H1 (cell line): Measurements from ENCODE around the gene FCRL2. TPM values are rescaled to one million over a fixed set of nuclear protein-coding genes. Genes with fewer than 3 reads are reported as not detected.

ENCODE experiments used
- CTCF ChIA-PET: fragments of 300-600 bp; sonication (Branson Sonifier 250); formaldehyde crosslinking; loops from one replicate; lab custom pipeline; 2021; ENCODE audit not compliant: partially characterized antibody; lab: Charles Lee
- POLR2A ChIA-PET: fragments of 300-600 bp; sonication (Branson Sonifier 250); formaldehyde crosslinking; loops from one replicate; lab custom pipeline; 2021; ENCODE audit warnings: inconsistent platforms; ENCODE audit not compliant: partially characterized antibody; lab: Charles Lee
- DNase-seq, 2 experiments: peaks; one replicate each; pipeline versions ENCODE4 v3.0.0 to v3.0.0-alpha.2; 2010 to 2022; ENCODE audit warnings: low spot score in 2 of 2, low read depth in 1 of 2, mixed read lengths in 1 of 2
- FAIRE-seq: peaks from 2 replicates; lab custom pipeline; 2011; peaks lifted over from hg19 to GRCh38; lab: Jason Lieb, UNC
- H2AFZ ChIP-seq: 2 replicates; pipeline ENCODE4 v1.8.1; 2012; ENCODE audit warnings: low read length, inconsistent platforms
- H2AK5ac ChIP-seq: 2 replicates; pipeline ENCODE4 v1.6.1; 2013; ENCODE audit warnings: low read depth, low read length
- H2BK120ac ChIP-seq: replicated peaks from 2 replicates; pipeline ENCODE3; 2013; ENCODE audit warnings: low read depth, low read length, inconsistent platforms
- H2BK12ac ChIP-seq: 2 replicates; pipeline ENCODE4 v1.6.1; 2013; ENCODE audit warnings: low read depth, low read length
- H2BK15ac ChIP-seq: 2 replicates; pipeline ENCODE4 v1.6.1; 2013; ENCODE audit warnings: low read length
- H2BK20ac ChIP-seq: 2 replicates; pipeline ENCODE4 v1.6.1; 2013; ENCODE audit warnings: low read length
- H2BK5ac ChIP-seq: 2 replicates; pipeline ENCODE4 v1.6.1; 2013; ENCODE audit warnings: low read depth, low read length
- H3K14ac ChIP-seq: 2 replicates; pipeline ENCODE4 v1.6.1; 2013; ENCODE audit warnings: inconsistent platforms; ENCODE audit not compliant: insufficient read length
- H3K18ac ChIP-seq: 2 replicates; pipeline ENCODE4 v1.6.1; 2013; ENCODE audit warnings: low read length; ENCODE audit errors: extremely low read depth
- H3K23ac ChIP-seq: 2 replicates; pipeline ENCODE4 v1.6.1; 2013; ENCODE audit warnings: inconsistent platforms; ENCODE audit not compliant: insufficient read length
- H3K23me2 ChIP-seq: 2 replicates; pipeline ENCODE4 v1.6.1; 2013; ENCODE audit warnings: low read depth, low read length
- H3K27ac ChIP-seq: 2 replicates; pipeline ENCODE4 v1.6.1; 2011; ENCODE audit warnings: low read depth, low read length, inconsistent platforms
- H3K27me3 ChIP-seq, 4 experiments: replicated peaks in 1 of 4; 1 replicate in 1 of 4; 2 replicates in 3 of 4; pipeline versions ENCODE4 v1.6.1 to v1.8.1; 2011 to 2013; ENCODE audit warnings: low read length in 3 of 4, mild to moderate bottlenecking in 3 of 4, inconsistent platforms in 2 of 4, mixed read lengths in 2 of 4, moderate library complexity in 1 of 4; ENCODE audit not compliant: control insufficient read depth in 3 of 4, insufficient read depth in 3 of 4; ENCODE audit errors: extremely low read depth in 1 of 4
- H3K36me3 ChIP-seq, 4 experiments: 2 replicates each; pipeline versions ENCODE4 v1.6.1 to v1.8.1; 2011 to 2013; ENCODE audit warnings: mild to moderate bottlenecking in 4 of 4, low read length in 3 of 4, moderate library complexity in 2 of 4, control low read depth in 1 of 4, inconsistent platforms in 1 of 4; ENCODE audit not compliant: insufficient read depth in 4 of 4, control insufficient read depth in 2 of 4
- H3K4ac ChIP-seq: replicated peaks from 2 replicates; pipeline ENCODE3; 2013; ENCODE audit warnings: low read length, low read depth, mixed read lengths, inconsistent platforms; ENCODE audit not compliant: insufficient read length
- H3K4me1 ChIP-seq, 4 experiments: replicated peaks in 1 of 4; 1 replicate in 1 of 4; 2 replicates in 3 of 4; pipeline versions ENCODE4 v1.6.1 to v1.8.1; 2011 to 2013; ENCODE audit warnings: low read length in 3 of 4, inconsistent platforms in 2 of 4, mixed read lengths in 1 of 4; ENCODE audit not compliant: insufficient read depth in 4 of 4, control insufficient read depth in 3 of 4
- H3K4me2 ChIP-seq, 2 experiments: 2 replicates each; pipeline versions ENCODE4 v1.6.1 to v1.8.1; 2011 to 2013; ENCODE audit warnings: low read depth in 2 of 2, low read length in 2 of 2, control low read depth in 1 of 2, inconsistent platforms in 1 of 2, mild to moderate bottlenecking in 1 of 2; ENCODE audit not compliant: insufficient read depth in 1 of 2
- H3K4me3 ChIP-seq, 4 experiments: fragments of 200-600, 300-600 bp in 1 of 4; sonication (generic), shearing (Covaris generic), sonication (Bioruptor Twin) in 1 of 4; 2 replicates each; pipeline versions ENCODE4 v1.5.1 to v1.8.1; 2011 to 2016; ENCODE audit warnings: low read length in 4 of 4, low read depth in 3 of 4, control low read depth in 2 of 4, inconsistent platforms in 2 of 4, mild to moderate bottlenecking in 2 of 4, mixed read lengths in 1 of 4, moderate library complexity in 1 of 4; ENCODE audit not compliant: insufficient read depth in 2 of 4; ENCODE audit errors: extremely low read depth in 1 of 4
- H3K56ac ChIP-seq: replicated peaks from 2 replicates; pipeline ENCODE3; 2013; ENCODE audit warnings: low read depth, mild to moderate bottlenecking, mixed read lengths, low read length, inconsistent platforms; ENCODE audit not compliant: insufficient read length
- H3K79me1 ChIP-seq: 2 replicates; pipeline ENCODE4 v1.6.1; 2013; ENCODE audit warnings: low read depth, low read length, control low read depth
- H3K79me2 ChIP-seq, 2 experiments: 2 replicates each; pipeline versions ENCODE4 v1.6.1 to v1.8.1; 2012 to 2013; ENCODE audit warnings: low read length in 2 of 2, mild to moderate bottlenecking in 2 of 2, inconsistent platforms in 1 of 2; ENCODE audit not compliant: insufficient read depth in 2 of 2, control insufficient read depth in 1 of 2
- H3K9ac ChIP-seq, 4 experiments: replicated peaks in 1 of 4; 1 replicate in 1 of 4; 2 replicates in 3 of 4; pipeline versions ENCODE4 v1.6.1 to v1.8.1; 2011 to 2013; ENCODE audit warnings: low read depth in 3 of 4, low read length in 3 of 4, control low read depth in 2 of 4, mild to moderate bottlenecking in 2 of 4, moderate library complexity in 2 of 4, inconsistent platforms in 1 of 4; ENCODE audit errors: extremely low read depth in 1 of 4
- H3K9me3 ChIP-seq, 2 experiments: 2 replicates each; pipeline versions ENCODE4 v1.6.1 to v1.8.1; 2012 to 2013; ENCODE audit warnings: mild to moderate bottlenecking in 2 of 2, moderate library complexity in 2 of 2, control low read depth in 1 of 2, inconsistent platforms in 1 of 2, low read depth in 1 of 2, low read length in 1 of 2, mixed read lengths in 1 of 2; ENCODE audit not compliant: insufficient read depth in 2 of 2
- H4K20me1 ChIP-seq, 2 experiments: replicated peaks in 1 of 2; 2 replicates each; pipeline versions ENCODE3 to v1.8.1; 2011 to 2013; ENCODE audit warnings: inconsistent platforms in 2 of 2, low read length in 2 of 2, mild to moderate bottlenecking in 1 of 2; ENCODE audit not compliant: insufficient read depth in 2 of 2, control insufficient read depth in 1 of 2
- H4K5ac ChIP-seq: 2 replicates; pipeline ENCODE4 v1.6.1; 2013; ENCODE audit warnings: low read length, low read depth, mixed read lengths, inconsistent platforms; ENCODE audit not compliant: insufficient read length
- H4K8ac ChIP-seq: 2 replicates; pipeline ENCODE4 v1.8.0; 2013; ENCODE audit warnings: mild to moderate bottlenecking, moderate library complexity, low read length, inconsistent platforms; ENCODE audit not compliant: insufficient read depth; ENCODE audit errors: extremely low read depth
- H4K91ac ChIP-seq: replicated peaks from 2 replicates; pipeline ENCODE3; 2013; ENCODE audit warnings: low read length, mixed read lengths, inconsistent platforms; ENCODE audit not compliant: insufficient read length
- ATF2 ChIP-seq: IDR thresholded peaks from 2 replicates; pipeline ENCODE4 v1.6.1; 2012; ENCODE audit warnings: low read length, inconsistent platforms
- CEBPB ChIP-seq: IDR thresholded peaks from 2 replicates; pipeline ENCODE4 v1.6.1; 2012; ENCODE audit warnings: low read depth, low read length
- EGR1 ChIP-seq: IDR thresholded peaks from 2 replicates; pipeline ENCODE4 v1.6.1; 2011; ENCODE audit warnings: low read depth, low read length, borderline replicate concordance
- JUN ChIP-seq: IDR thresholded peaks from 2 replicates; pipeline ENCODE4 v1.6.1; 2011; ENCODE audit warnings: low read depth, mild to moderate bottlenecking, improper control_type of control experiment, low read length
- JUND ChIP-seq: IDR thresholded peaks from 2 replicates; pipeline ENCODE4 v1.6.1; 2011; ENCODE audit warnings: mild to moderate bottlenecking, improper control_type of control experiment, low read length
- RBBP5 ChIP-seq: IDR thresholded peaks from 2 replicates; pipeline ENCODE4 v1.7.1; 2012; ENCODE audit warnings: low read depth, mild to moderate bottlenecking, inconsistent platforms, low read length, moderate library complexity, borderline replicate concordance
- RNF2 ChIP-seq: fragments of 200-900, 300-1000 bp; sonication (generic); IDR thresholded peaks from 2 replicates; pipeline ENCODE4 v1.7.1; 2016; ENCODE audit warnings: borderline replicate concordance, low read depth, mild to moderate bottlenecking, antibody characterized with exemption, low read length; ENCODE audit not compliant: poor library complexity, severe bottlenecking; ENCODE audit errors: missing control alignments
- SIRT6 ChIP-seq: IDR thresholded peaks from one replicate; pipeline ENCODE4 v1.7.1; 2012; ENCODE audit warnings: low read length, inconsistent platforms
- WGBS, 2 experiments: shearing (Covaris generic) in 1 of 2; methylation state at CpG; one replicate each; pipeline versions ENCODE4 v1.1.6 to v1.1.7; 2013 to 2015; ENCODE audit warnings: low lambda C conversion rate in 2 of 2, mixed read lengths in 2 of 2, inconsistent platforms in 1 of 2, low coverage in 1 of 2, missing lambda C conversion rate in 1 of 2; ENCODE audit not compliant: insufficient replicate concordance in 2 of 2, insufficient coverage in 1 of 2, insufficient read length in 1 of 2; ENCODE audit errors: extremely low coverage in 1 of 2, missing lambda C conversion rate in 1 of 2; 5-methylcytosine and 5-hydroxymethylcytosine counted together
- polyA plus RNA-seq, 7 experiments: library from polyadenylated mRNA; depleted of rRNA in 3 of 7; stranded (reverse) in 5 of 7; unstranded in 2 of 7; fragments of >200 nt in 5 of 7; fragments of 200-250 nt in 2 of 7; gene quantifications; 1 replicate in 5 of 7; 2 replicates in 1 of 7; 4 replicates in 1 of 7; pipeline versions ENCODE4 v1.2.1 to v1.2.3, GENCODE V29; 2011 to 2013; ENCODE audit warnings: missing spikeins in 2 of 7, mixed read lengths in 2 of 7
- total RNA-seq: library from RNA; stranded (reverse); fragmentation: NEBNext Ultra II Directional; extraction: Animal tissue kit (Norgen Biotek cat#: 25700); gene quantifications from 2 replicates; pipeline ENCODE4 v1.2.1, GENCODE V29; 2021
- TF ChIP-seq, protein P1 (sequence below): IDR thresholded peaks from 2 replicates; pipeline ENCODE4 v1.6.1; 2011; ENCODE audit warnings: low read length, improper control_type of control experiment

Gene FCRL2
- total and polyA plus RNA-seq, 2 of the 8 experiments (the other 6 are each of a cell fraction or from before 2014, with no cell fraction given) = not detected

DNA sequence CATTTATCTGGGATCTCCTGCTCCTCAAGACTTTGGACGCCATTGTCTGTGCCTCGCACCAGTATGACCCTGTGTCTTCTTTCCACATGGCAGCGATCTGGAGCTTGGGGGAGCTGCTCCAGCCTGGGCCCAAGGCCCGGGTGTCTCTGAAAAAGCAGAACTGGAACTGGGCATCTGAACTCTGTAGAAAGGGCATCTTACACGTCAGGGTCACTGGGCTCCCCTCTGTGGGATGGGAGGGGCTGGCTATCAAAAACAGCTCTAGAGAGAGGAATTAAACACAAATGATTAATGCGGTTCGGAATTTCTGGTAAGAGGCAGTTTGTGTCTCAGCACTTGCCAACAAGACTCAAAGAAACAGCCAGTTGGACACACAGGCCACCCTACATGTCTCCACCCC lies 26.9 kb upstream of the FCRL2 start:
- Histone ChIP-seq H3K36me3 (no peaks in the 10 kb centered on the region), H3K9ac (no peak overlapping the region), H3K27me3 (no peaks in the 10 kb centered on the region), H3K56ac (no peak overlapping the region), H3K4me2 (no peak overlapping the region), H2BK15ac (no peak overlapping the region), H4K5ac (no peak overlapping the region), H3K14ac (no peak overlapping the region), H3K9me3 (no peaks in the 10 kb centered on the region), H2AFZ (no peak overlapping the region), H3K23ac (no peak overlapping the region), H2BK20ac (no peak overlapping the region), H3K18ac (no peak overlapping the region), H3K4ac (no peak overlapping the region), H3K79me2 (no peaks in the 10 kb centered on the region), H4K91ac (no peak overlapping the region), H3K23me2 (no peaks in the 10 kb centered on the region), H4K8ac (no peak overlapping the region), H2BK12ac (no peak overlapping the region), H2AK5ac (no peak overlapping the region), H3K79me1 (no peaks in the 10 kb centered on the region), H4K20me1 (no peaks in the 10 kb centered on the region), H2BK5ac (no peak overlapping the region), H3K4me1 (no peaks in the 10 kb centered on the region), H3K4me3 (no peak overlapping the region), H3K27ac (no peak overlapping the region), H2BK120ac (no peak overlapping the region)
- WGBS, 2 experiments = 90% methylated on average over 7 of the region's 7 CpGs; no CpG with 5 or more reads in 1 of the 2 experiments
- DNase-seq (no peak), FAIRE-seq (no peak)
- ChIA-PET POLR2A (no interaction called here), CTCF (interaction anchor here (0.8 to 1.7 kb wide), 5 partner anchors 21 to 318 kb away, joined by 3 to 4 read pairs (median 3); no protein-coding TSS in a partner anchor)
- TF ChIP-seq RNF2 (no peak), CEBPB (no peak), RBBP5 (no peak), JUND (no peak), JUN (no peak), EGR1 (no peak), SIRT6 (no peak), ATF2 (no peak)
- TF ChIP-seq, protein P1, sequence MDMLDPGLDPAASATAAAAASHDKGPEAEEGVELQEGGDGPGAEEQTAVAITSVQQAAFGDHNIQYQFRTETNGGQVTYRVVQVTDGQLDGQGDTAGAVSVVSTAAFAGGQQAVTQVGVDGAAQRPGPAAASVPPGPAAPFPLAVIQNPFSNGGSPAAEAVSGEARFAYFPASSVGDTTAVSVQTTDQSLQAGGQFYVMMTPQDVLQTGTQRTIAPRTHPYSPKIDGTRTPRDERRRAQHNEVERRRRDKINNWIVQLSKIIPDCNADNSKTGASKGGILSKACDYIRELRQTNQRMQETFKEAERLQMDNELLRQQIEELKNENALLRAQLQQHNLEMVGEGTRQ = no peak
